ENCODE results near the gene ZNF883.
"Not testable (repeated sequence)": the region's sequence is repeated elsewhere in the genome, so short reads cannot be mapped to it uniquely, and the experiment has no call there.

Gene ZNF883

GRCh38 chr9:113011911-113012381 is at the start of gene ZNF883:
Gene ZNF883, minus strand, starts transcription at chr9:113012192.
- no peak for DNase-seq (ENCODE audit: low spot score)

GRCh38 chr9:113061072-113061850 is 49.3 kb upstream of the ZNF883 start:
- DNase-seq (ENCODE audit: low spot score): not testable (repeated sequence)

- not testable (repeated sequence) for DNase-seq (ENCODE audit: low spot score)
These were observed 47.7 kb upstream of the ZNF883 start for GRCh38 chr9:113059581-113060284.

- no peak for DNase-seq (ENCODE audit: low spot score)
These were observed 45.2 kb upstream of the ZNF883 start for GRCh38 chr9:113057193-113057592.

- DNase-seq (ENCODE audit: low spot score): no peak
These were observed 44.5 kb upstream of the ZNF883 start, which contains the start of gene ZFP37 for GRCh38 chr9:113056191-113057106. Gene ZFP37, minus strand, starts transcription at chr9:113056724. Its CDS starts 36 bp downstream, at chr9:113056688.

- DNase-seq (ENCODE audit: low spot score): peak; percentile 4
These were observed 31.1 kb upstream of the ZNF883 start for GRCh38 chr9:113042884-113043657.

- no peak for DNase-seq (ENCODE audit: low spot score)
These were observed 14.2 kb upstream of the ZNF883 start for GRCh38 chr9:113026200-113026599.

GRCh38 chr9:113018247-113018646 is 6.3 kb upstream of the ZNF883 start:
- DNase-seq (ENCODE audit: low spot score): no peak

- no peak for DNase-seq (ENCODE audit: low spot score)
These were observed 500 bp upstream of the ZNF883 start for GRCh38 chr9:113012492-113012891.

- no peak for DNase-seq (ENCODE audit: low spot score)
These were observed 6.2 kb downstream of the ZNF883 start for GRCh38 chr9:113005777-113006176.

GRCh38 chr9:112997236-112997941 is 14.6 kb downstream of the ZNF883 start:
- DNase-seq (ENCODE audit: low spot score): no peak

- peak; percentile 39 for DNase-seq (ENCODE audit: low spot score)
These were observed 40.6 kb downstream of the ZNF883 start for GRCh38 chr9:112971415-112971814.

GRCh38 chr9:112970939-112971338 is 41.1 kb downstream of the ZNF883 start:
- DNase-seq (ENCODE audit: low spot score): no peak

GRCh38 chr9:112969730-112970129 is 42.3 kb downstream of the ZNF883 start:
- DNase-seq (ENCODE audit: low spot score): no peak

GRCh38 chr9:112955550-112955949 is 56.4 kb downstream of the ZNF883 start:
- DNase-seq (ENCODE audit: low spot score): no peak

GRCh38 chr9:112945620-112946208 is 66.3 kb downstream of the ZNF883 start:
- peak; percentile 9 for DNase-seq (ENCODE audit: low spot score)

- DNase-seq (ENCODE audit: low spot score): no peak
These were observed 72.6 kb downstream of the ZNF883 start for GRCh38 chr9:112939418-112939817.

- no peak for DNase-seq (ENCODE audit: low spot score)
These were observed 78.3 kb downstream of the ZNF883 start for GRCh38 chr9:112933696-112934095.

- DNase-seq (ENCODE audit: low spot score): peak; percentile 59
These were observed 86.8 kb downstream of the ZNF883 start for GRCh38 chr9:112925058-112925641.

GRCh38 chr9:112921549-112921948 is 90.4 kb downstream of the ZNF883 start:
- DNase-seq (ENCODE audit: low spot score): peak; percentile 64

All from NAMALWA (cell line).